GM12878 (cell line): ENCODE data around the gene NAT10.

Source experiments
- BHLHE40 ChIP-seq, 2 experiments: fragments of 450-650 bp in 1 of 2; IDR thresholded peaks; 2 replicates each; pipeline ENCODE4 v1.6.1; 2011 to 2017; ENCODE audit warnings: low read depth in 2 of 2, borderline replicate concordance in 1 of 2, improper control_type of control experiment in 1 of 2, low read length in 1 of 2, mild to moderate bottlenecking in 1 of 2
- FOS ChIP-seq: IDR thresholded peaks from 3 replicates; pipeline ENCODE4 v1.6.1; 2011; ENCODE audit warnings: borderline replicate concordance; ENCODE audit not compliant: insufficient read length; ENCODE audit errors: extremely low read depth
- POLR2AphosphoS5 ChIP-seq: IDR thresholded peaks from 2 replicates; pipeline ENCODE4 v1.6.1; 2011; ENCODE audit warnings: mild to moderate bottlenecking, low read length, inconsistent platforms
- RFX5 ChIP-seq: IDR thresholded peaks from 2 replicates; pipeline ENCODE4 v1.6.1; 2011; ENCODE audit warnings: low read depth, low read length, improper control_type of control experiment
- SP1 ChIP-seq: IDR thresholded peaks from one replicate; pipeline ENCODE4 v1.6.1; 2011; ENCODE audit warnings: low read depth, low read length
- SUZ12 ChIP-seq: fragments of 200-600 bp; sonication (generic); IDR thresholded peaks from one replicate; pipeline ENCODE4 v1.6.1; 2018; ENCODE audit warnings: antibody characterized with exemption, mild to moderate bottlenecking; ENCODE audit not compliant: unreplicated experiment
- ZNF384 ChIP-seq: IDR thresholded peaks from 2 replicates; pipeline ENCODE4 v1.6.1; 2012; ENCODE audit warnings: low read depth, mild to moderate bottlenecking, low read length, improper control_type of control experiment, borderline replicate concordance
- TF ChIP-seq, protein P1 (sequence below): IDR thresholded peaks from 2 replicates; pipeline ENCODE4 v1.6.1; 2012; ENCODE audit warnings: improper control_type of control experiment, low read depth, low read length; ENCODE audit not compliant: insufficient replicate concordance
- TF ChIP-seq, protein P2 (sequence below): IDR thresholded peaks from 2 replicates; pipeline ENCODE4 v1.6.1; 2012; ENCODE audit warnings: mild to moderate bottlenecking, low read depth, low read length
- TF ChIP-seq, protein P3 (sequence below): fragments of 450-650 bp; IDR thresholded peaks from 2 replicates; pipeline ENCODE4 v1.6.1; 2017; ENCODE audit warnings: mild to moderate bottlenecking
- TF ChIP-seq, protein P4 (sequence below), 3 experiments: IDR thresholded peaks in 2 of 3; conservative IDR thresholded peaks in 1 of 3; 2 replicates each; pipeline ENCODE4 v1.5.1; 2011; ENCODE audit warnings: low read depth in 3 of 3, low read length in 3 of 3, mild to moderate bottlenecking in 3 of 3, control low read depth in 2 of 3, moderate library complexity in 2 of 3, inconsistent platforms in 1 of 3, mixed read lengths in 1 of 3; ENCODE audit not compliant: control insufficient read depth in 2 of 3, insufficient read depth in 1 of 3; ENCODE audit errors: extremely low read depth in 1 of 3
- TF ChIP-seq, protein P5 (sequence below): fragments of 450-650 bp; IDR thresholded peaks from 2 replicates; pipeline ENCODE4 v1.6.1; 2017; ENCODE audit warnings: antibody characterized with exemption, mild to moderate bottlenecking, moderate library complexity

DNA sequence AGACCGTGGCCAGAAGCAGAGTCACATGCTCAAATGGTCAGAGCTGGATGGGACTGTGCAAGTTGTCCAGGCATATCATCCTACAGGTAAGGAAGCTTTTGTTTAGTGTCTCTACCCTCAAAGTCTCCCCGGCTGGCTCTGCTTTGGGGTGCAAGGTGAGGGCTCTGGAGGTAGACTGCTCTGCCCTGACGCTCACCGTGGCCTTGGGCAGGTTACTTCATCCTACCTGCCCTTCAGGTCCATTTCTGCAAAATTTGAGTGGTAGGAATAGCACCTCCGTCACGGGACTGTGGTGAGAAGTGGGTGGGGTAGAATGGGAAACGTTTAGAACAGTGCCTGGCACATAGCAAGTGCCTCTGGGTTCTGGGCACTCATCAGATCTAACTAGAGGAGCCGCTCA lies 42.2 kb downstream of the NAT10 start:
- TF ChIP-seq SUZ12 (no peak), ZNF384 (no peak), POLR2AphosphoS5 (no peak), FOS (no peak), SP1 (no peak), RFX5 (no peak), BHLHE40 (IDR thresholded peaks at IDR 0.05; ENCODE audit: borderline replicate concordance in 1 of 2, low read depth in 2 of 2, low read length in 1 of 2) (no peak)
- TF ChIP-seq, protein P1, sequence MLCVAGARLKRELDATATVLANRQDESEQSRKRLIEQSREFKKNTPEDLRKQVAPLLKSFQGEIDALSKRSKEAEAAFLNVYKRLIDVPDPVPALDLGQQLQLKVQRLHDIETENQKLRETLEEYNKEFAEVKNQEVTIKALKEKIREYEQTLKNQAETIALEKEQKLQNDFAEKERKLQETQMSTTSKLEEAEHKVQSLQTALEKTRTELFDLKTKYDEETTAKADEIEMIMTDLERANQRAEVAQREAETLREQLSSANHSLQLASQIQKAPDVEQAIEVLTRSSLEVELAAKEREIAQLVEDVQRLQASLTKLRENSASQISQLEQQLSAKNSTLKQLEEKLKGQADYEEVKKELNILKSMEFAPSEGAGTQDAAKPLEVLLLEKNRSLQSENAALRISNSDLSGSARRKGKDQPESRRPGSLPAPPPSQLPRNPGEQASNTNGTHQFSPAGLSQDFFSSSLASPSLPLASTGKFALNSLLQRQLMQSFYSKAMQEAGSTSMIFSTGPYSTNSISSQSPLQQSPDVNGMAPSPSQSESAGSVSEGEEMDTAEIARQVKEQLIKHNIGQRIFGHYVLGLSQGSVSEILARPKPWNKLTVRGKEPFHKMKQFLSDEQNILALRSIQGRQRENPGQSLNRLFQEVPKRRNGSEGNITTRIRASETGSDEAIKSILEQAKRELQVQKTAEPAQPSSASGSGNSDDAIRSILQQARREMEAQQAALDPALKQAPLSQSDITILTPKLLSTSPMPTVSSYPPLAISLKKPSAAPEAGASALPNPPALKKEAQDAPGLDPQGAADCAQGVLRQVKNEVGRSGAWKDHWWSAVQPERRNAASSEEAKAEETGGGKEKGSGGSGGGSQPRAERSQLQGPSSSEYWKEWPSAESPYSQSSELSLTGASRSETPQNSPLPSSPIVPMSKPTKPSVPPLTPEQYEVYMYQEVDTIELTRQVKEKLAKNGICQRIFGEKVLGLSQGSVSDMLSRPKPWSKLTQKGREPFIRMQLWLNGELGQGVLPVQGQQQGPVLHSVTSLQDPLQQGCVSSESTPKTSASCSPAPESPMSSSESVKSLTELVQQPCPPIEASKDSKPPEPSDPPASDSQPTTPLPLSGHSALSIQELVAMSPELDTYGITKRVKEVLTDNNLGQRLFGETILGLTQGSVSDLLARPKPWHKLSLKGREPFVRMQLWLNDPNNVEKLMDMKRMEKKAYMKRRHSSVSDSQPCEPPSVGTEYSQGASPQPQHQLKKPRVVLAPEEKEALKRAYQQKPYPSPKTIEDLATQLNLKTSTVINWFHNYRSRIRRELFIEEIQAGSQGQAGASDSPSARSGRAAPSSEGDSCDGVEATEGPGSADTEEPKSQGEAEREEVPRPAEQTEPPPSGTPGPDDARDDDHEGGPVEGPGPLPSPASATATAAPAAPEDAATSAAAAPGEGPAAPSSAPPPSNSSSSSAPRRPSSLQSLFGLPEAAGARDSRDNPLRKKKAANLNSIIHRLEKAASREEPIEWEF = no peak
- TF ChIP-seq, protein P2, sequence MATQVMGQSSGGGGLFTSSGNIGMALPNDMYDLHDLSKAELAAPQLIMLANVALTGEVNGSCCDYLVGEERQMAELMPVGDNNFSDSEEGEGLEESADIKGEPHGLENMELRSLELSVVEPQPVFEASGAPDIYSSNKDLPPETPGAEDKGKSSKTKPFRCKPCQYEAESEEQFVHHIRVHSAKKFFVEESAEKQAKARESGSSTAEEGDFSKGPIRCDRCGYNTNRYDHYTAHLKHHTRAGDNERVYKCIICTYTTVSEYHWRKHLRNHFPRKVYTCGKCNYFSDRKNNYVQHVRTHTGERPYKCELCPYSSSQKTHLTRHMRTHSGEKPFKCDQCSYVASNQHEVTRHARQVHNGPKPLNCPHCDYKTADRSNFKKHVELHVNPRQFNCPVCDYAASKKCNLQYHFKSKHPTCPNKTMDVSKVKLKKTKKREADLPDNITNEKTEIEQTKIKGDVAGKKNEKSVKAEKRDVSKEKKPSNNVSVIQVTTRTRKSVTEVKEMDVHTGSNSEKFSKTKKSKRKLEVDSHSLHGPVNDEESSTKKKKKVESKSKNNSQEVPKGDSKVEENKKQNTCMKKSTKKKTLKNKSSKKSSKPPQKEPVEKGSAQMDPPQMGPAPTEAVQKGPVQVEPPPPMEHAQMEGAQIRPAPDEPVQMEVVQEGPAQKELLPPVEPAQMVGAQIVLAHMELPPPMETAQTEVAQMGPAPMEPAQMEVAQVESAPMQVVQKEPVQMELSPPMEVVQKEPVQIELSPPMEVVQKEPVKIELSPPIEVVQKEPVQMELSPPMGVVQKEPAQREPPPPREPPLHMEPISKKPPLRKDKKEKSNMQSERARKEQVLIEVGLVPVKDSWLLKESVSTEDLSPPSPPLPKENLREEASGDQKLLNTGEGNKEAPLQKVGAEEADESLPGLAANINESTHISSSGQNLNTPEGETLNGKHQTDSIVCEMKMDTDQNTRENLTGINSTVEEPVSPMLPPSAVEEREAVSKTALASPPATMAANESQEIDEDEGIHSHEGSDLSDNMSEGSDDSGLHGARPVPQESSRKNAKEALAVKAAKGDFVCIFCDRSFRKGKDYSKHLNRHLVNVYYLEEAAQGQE = no peak
- TF ChIP-seq, protein P3, sequence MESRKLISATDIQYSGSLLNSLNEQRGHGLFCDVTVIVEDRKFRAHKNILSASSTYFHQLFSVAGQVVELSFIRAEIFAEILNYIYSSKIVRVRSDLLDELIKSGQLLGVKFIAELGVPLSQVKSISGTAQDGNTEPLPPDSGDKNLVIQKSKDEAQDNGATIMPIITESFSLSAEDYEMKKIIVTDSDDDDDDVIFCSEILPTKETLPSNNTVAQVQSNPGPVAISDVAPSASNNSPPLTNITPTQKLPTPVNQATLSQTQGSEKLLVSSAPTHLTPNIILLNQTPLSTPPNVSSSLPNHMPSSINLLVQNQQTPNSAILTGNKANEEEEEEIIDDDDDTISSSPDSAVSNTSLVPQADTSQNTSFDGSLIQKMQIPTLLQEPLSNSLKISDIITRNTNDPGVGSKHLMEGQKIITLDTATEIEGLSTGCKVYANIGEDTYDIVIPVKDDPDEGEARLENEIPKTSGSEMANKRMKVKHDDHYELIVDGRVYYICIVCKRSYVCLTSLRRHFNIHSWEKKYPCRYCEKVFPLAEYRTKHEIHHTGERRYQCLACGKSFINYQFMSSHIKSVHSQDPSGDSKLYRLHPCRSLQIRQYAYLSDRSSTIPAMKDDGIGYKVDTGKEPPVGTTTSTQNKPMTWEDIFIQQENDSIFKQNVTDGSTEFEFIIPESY = no peak
- TF ChIP-seq, protein P4, sequence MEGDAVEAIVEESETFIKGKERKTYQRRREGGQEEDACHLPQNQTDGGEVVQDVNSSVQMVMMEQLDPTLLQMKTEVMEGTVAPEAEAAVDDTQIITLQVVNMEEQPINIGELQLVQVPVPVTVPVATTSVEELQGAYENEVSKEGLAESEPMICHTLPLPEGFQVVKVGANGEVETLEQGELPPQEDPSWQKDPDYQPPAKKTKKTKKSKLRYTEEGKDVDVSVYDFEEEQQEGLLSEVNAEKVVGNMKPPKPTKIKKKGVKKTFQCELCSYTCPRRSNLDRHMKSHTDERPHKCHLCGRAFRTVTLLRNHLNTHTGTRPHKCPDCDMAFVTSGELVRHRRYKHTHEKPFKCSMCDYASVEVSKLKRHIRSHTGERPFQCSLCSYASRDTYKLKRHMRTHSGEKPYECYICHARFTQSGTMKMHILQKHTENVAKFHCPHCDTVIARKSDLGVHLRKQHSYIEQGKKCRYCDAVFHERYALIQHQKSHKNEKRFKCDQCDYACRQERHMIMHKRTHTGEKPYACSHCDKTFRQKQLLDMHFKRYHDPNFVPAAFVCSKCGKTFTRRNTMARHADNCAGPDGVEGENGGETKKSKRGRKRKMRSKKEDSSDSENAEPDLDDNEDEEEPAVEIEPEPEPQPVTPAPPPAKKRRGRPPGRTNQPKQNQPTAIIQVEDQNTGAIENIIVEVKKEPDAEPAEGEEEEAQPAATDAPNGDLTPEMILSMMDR (IDR thresholded peaks at IDR 0.05 in 2 of 3, conservative IDR thresholded peaks at IDR 0.05 in 1 of 3; ENCODE audit: control insufficient read depth in 2 of 3, extremely low read depth in 1 of 3, insufficient read depth in 1 of 3, low read depth in 3 of 3, low read length in 3 of 3) = no peak
- TF ChIP-seq, protein P5, sequence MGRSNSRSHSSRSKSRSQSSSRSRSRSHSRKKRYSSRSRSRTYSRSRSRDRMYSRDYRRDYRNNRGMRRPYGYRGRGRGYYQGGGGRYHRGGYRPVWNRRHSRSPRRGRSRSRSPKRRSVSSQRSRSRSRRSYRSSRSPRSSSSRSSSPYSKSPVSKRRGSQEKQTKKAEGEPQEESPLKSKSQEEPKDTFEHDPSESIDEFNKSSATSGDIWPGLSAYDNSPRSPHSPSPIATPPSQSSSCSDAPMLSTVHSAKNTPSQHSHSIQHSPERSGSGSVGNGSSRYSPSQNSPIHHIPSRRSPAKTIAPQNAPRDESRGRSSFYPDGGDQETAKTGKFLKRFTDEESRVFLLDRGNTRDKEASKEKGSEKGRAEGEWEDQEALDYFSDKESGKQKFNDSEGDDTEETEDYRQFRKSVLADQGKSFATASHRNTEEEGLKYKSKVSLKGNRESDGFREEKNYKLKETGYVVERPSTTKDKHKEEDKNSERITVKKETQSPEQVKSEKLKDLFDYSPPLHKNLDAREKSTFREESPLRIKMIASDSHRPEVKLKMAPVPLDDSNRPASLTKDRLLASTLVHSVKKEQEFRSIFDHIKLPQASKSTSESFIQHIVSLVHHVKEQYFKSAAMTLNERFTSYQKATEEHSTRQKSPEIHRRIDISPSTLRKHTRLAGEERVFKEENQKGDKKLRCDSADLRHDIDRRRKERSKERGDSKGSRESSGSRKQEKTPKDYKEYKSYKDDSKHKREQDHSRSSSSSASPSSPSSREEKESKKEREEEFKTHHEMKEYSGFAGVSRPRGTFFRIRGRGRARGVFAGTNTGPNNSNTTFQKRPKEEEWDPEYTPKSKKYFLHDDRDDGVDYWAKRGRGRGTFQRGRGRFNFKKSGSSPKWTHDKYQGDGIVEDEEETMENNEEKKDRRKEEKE = no peak
